Body of pancreas (tissue), 4 donors: ENCODE data around the gene CLASP1. TPM values are rescaled to one million over a fixed set of nuclear protein-coding genes. Genes with fewer than 3 reads are reported as not detected.
"Not testable (repeated sequence)": the region's sequence is repeated elsewhere in the genome, so short reads cannot be mapped to it uniquely, and the experiment has no call there.

Experiments used
- ATAC-seq: fragments of 150-250 bp; one replicate; pipeline ENCODE4 v1.9.1; 2016
- DNase-seq, 4 donors: peaks; one replicate each; pipeline ENCODE4 v3.0.0-alpha.2; 2019
- H3K27ac ChIP-seq, 4 donors: fragments of 200-600 bp; sonication (generic); 1 replicate in 3 of 4; 2 replicates in 1 of 4; pipeline versions ENCODE4 v1.5.1 to v1.6.1; 2016 to 2019; ENCODE audit warnings: mild to moderate bottlenecking in 1 of 4, mixed read lengths in 1 of 4, moderate library complexity in 1 of 4
- H3K27me3 ChIP-seq, 2 donors: fragments of 200-600 bp; sonication (generic); one replicate each; pipeline ENCODE4 v1.6.0; 2016; ENCODE audit warnings: mild to moderate bottlenecking in 1 of 2
- H3K36me3 ChIP-seq, 2 donors: fragments of 200-600 bp; sonication (generic); replicated peaks in 1 of 2; 2 replicates each; pipeline ENCODE4 v1.5.1; 2016; ENCODE audit warnings: low read depth in 2 of 2; ENCODE audit not compliant: insufficient read depth in 1 of 2
- H3K4me1 ChIP-seq: fragments of 200-600 bp; sonication (generic); one replicate; pipeline ENCODE4 v1.6.0; 2016
- H3K4me3 ChIP-seq, 2 donors: fragments of 200-600 bp; sonication (generic); 1 replicate in 1 of 2; 2 replicates in 1 of 2; pipeline ENCODE4 v1.5.1; 2016 to 2019
- H3K9me3 ChIP-seq, 3 donors: fragments of 200-600 bp; sonication (generic); 1 replicate in 2 of 3; 2 replicates in 1 of 3; pipeline ENCODE4 v1.5.1; 2016
- CTCF ChIP-seq, 7 experiments: fragments of 450-650 bp in 4 of 7; fragments of 200-600 bp in 3 of 7; sonication (generic) in 3 of 7; IDR thresholded peaks; one replicate each; pipeline ENCODE4 v1.5.1; 2016 to 2019; ENCODE audit warnings: antibody characterized with exemption in 7 of 7
- POLR2A ChIP-seq, 3 donors: fragments of 450-650 bp; IDR thresholded peaks; one replicate each; pipeline ENCODE4 v1.6.1; 2016; ENCODE audit warnings: antibody characterized with exemption in 3 of 3, mild to moderate bottlenecking in 2 of 3
- WGBS, 2 donors: methylation state at CpG; one replicate each; pipeline ENCODE4 v1.1.5; 2017; 5-methylcytosine and 5-hydroxymethylcytosine counted together
- intact Hi-C: fragments of 100-400 bp; cut with DNase I; formaldehyde crosslinking; loops from one replicate; pipeline ENCODE4 v1.15.1; 2023
- total RNA-seq, 2 donors: library from RNA; depleted of rRNA; stranded (reverse); fragments of >200 nt; gene quantifications; one replicate each; pipeline ENCODE4 v1.1.0, GENCODE V29; 2016

The CLASP1 gene
- total RNA-seq, 2 donors from 2014 or later, result 28.5 to 44.2 TPM

DNA sequence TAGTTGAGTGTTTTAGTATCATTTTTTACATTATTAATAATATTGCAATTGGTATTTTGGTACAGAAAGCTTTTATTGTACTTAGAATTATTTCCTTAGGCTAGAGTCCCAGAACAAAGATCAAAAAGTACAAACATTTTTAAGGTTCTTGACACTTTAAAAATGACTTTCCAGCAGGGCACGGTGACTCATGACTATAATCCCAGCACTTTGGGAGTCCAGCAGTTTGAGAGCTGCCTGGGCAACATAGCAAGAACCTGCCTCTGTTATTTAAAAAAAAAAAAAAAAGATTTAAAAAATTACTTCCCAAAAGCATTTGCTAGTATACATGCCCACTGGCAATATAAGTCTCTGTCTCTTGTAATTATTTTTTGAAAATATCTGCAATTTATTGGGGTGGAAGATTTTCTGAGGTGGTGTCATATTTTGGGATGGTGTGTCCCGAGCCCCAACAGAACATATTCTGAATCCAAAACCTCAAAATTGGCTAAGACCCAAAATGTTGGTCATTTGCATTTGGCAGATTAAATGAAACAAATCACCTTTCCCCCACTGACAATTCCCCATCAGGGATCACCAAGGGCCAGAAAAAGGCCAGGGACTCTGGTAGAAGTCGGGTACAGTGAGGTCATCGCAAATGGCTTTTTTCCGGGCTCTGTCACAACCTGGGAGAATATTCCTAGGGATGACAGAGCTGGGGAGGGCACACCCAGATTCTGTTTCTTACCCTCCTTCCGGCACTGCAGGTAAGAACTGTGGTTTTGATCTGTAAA, 45.3 kb upstream of the CLASP1 start:
- DNase-seq, result no peak
- no peak for TF ChIP-seq POLR2A (IDR thresholded peaks at IDR 0.05)
- TF ChIP-seq CTCF (IDR thresholded peaks at IDR 0.05), result no peak
- 75 to 85% methylated on average over 6 of the region's 6 CpGs for WGBS, 2 donors
- peak overlapping the region in 2 of 4 donors; percentile 23 to 39 for H3K27ac ChIP-seq
- peaks cover 12% of the 10 kb centered on the region for H3K4me1 ChIP-seq
- H3K4me3 ChIP-seq, result no peak overlapping the region
- no peak for ATAC-seq
- H3K27me3 ChIP-seq, result no peaks in the 10 kb centered on the region
- H3K9me3 ChIP-seq, result no peaks in the 10 kb centered on the region
- no peaks in the 10 kb centered on the region for H3K36me3 ChIP-seq
- intact Hi-C loops, result no loop called here

DNA sequence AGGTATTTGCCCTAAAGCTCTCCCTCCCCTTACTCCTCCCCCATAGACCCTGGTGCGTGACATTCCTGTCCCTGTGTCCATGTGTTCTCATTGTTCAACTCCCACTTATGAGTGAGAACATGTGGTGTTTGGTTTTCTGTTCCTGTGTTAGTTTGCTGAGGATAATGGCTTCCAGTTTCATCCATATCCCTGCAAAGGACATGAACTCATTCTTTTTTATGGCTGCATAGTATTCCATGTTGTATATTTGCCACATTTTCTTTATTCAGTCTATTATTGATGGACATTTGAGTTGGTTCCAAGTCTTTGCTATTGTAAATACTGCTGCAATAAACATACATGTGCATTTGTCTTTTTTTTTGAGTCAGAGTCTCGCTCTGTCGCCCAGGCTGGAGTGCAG, 41.3 kb upstream of the CLASP1 start:
- H3K27me3 ChIP-seq, H3K4me3 ChIP-seq, intact Hi-C loops, H3K36me3 ChIP-seq, H3K9me3 ChIP-seq, H3K27ac ChIP-seq, ATAC-seq, DNase-seq: not testable (repeated sequence)
- peaks cover 11% of the 10 kb centered on the region for H3K4me1 ChIP-seq
- WGBS, 2 donors, result 94 to 95% methylated on average over 3 of the region's 3 CpGs

DNA sequence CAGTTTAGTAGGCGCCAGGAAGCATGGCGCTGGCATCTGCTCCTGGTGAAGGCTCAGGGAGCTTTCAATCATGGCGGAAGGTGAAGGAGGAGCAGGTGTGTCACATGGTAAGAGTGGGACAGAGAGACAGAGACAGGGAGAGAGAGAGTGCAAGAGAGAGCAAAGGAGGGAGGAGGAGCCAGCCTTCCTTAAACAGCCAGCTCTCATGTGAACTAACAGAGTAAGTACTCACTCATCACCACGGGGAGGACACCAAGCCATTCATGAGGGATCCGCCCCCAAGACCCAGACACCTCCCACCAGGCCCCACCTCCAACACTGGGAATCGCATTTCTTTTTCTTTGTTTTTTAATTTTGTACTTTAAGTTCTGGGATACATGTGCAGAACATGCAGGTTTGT, 40.8 kb upstream of the CLASP1 start:
- no peak for TF ChIP-seq CTCF (IDR thresholded peaks at IDR 0.05)
- no peak for TF ChIP-seq POLR2A (IDR thresholded peaks at IDR 0.05)
- peak overlapping the region in 2 of 4 donors; percentile 29 to 42 for H3K27ac ChIP-seq
- H3K9me3 ChIP-seq, result no peaks in the 10 kb centered on the region
- H3K36me3 ChIP-seq, result no peaks in the 10 kb centered on the region
- H3K27me3 ChIP-seq, result no peaks in the 10 kb centered on the region
- intact Hi-C loops, result no loop called here
- peaks cover 11% of the 10 kb centered on the region for H3K4me1 ChIP-seq
- WGBS, 2 donors, result 87 to 93% methylated on average over 6 of the region's 6 CpGs
- no peak overlapping the region for H3K4me3 ChIP-seq
- DNase-seq (no peak), ATAC-seq (no peak)

- DNase-seq, result peak; percentile 49 to 73 (median 65)
- no peaks in the 10 kb centered on the region for H3K36me3 ChIP-seq
- intact Hi-C loops, result no loop called here
- no peaks in the 10 kb centered on the region for H3K27me3 ChIP-seq
- H3K27ac ChIP-seq, result peak overlapping the region in 2 of 4 donors; percentile 29 to 42
- peaks cover 11% of the 10 kb centered on the region for H3K4me1 ChIP-seq
- 22 to 23% methylated on average over 4 of the region's 4 CpGs for WGBS, 2 donors
- no peaks in the 10 kb centered on the region for H3K9me3 ChIP-seq
- TF ChIP-seq CTCF (IDR thresholded peaks at IDR 0.05), result peak; percentile 15 to 73 (median 44)
- no peak for TF ChIP-seq POLR2A (IDR thresholded peaks at IDR 0.05)
- H3K4me3 ChIP-seq, result no peak overlapping the region
- ATAC-seq, result peak; percentile 90
Measured at GRCh38 chr2:121689356-121689755, 40.1 kb upstream of the CLASP1 start.

- intact Hi-C loops, result no loop called here
- Histone ChIP-seq H3K27me3 (no peaks in the 10 kb centered on the region), H3K27ac (peak overlapping the region in 1 of 4 donors; percentile 42), H3K4me3 (no peak overlapping the region), H3K36me3 (no peaks in the 10 kb centered on the region), H3K9me3 (no peaks in the 10 kb centered on the region), H3K4me1 (peaks cover 11% of the 10 kb centered on the region)
- TF ChIP-seq POLR2A (IDR thresholded peaks at IDR 0.05) (no peak), CTCF (IDR thresholded peaks at IDR 0.05) (no peak)
- WGBS, 2 donors, result 91 to 97% methylated on average over 2 of the region's 2 CpGs
- DNase-seq (no peak), ATAC-seq (no peak)
Measured at GRCh38 chr2:121688820-121689219, 39.6 kb upstream of the CLASP1 start.
